Caco-2 (cell line): Measurements from ENCODE around the gene COL4A2. TPM values are rescaled to one million over a fixed set of nuclear protein-coding genes. Genes with fewer than 3 reads are reported as not detected.

Experiments
- BruUV-seq: library from RNA; stranded (reverse); fragments of 400-500 nt; replicated peaks from 2 replicates; lab custom pipeline; 2021; lab: Mats Ljungman, UMichigan
- CTCF ChIA-PET: fragments of 300-600 bp; sonication (Branson Sonifier 250); formaldehyde crosslinking; loops from one replicate; lab custom pipeline; 2022; ENCODE audit warnings: antibody characterized with exemption; lab: Charles Lee
- POLR2A ChIA-PET: fragments of 300-600 bp; sonication (Branson Sonifier 250); formaldehyde crosslinking; loops from one replicate; lab custom pipeline; 2022; ENCODE audit warnings: antibody characterized with exemption; lab: Charles Lee
- DNase-seq, 2 experiments: peaks; one replicate each; pipeline versions ENCODE4 v3.0.0 to v3.0.0-alpha.2; 2020 to 2022
- H3K27me3 ChIP-seq: replicated peaks from 2 replicates; pipeline ENCODE4 v1.6.0; 2011; ENCODE audit warnings: low read length; ENCODE audit not compliant: control insufficient read depth, insufficient read depth
- H3K36me3 ChIP-seq: 2 replicates; pipeline ENCODE4 v1.5.1; 2011; ENCODE audit warnings: low read length; ENCODE audit not compliant: control insufficient read depth, insufficient read depth
- H3K4me1 ChIP-seq: fragments of 250-450 bp; sonication (Bioruptor Pico); 2 replicates; pipeline ENCODE4 v1.5.1; 2020; ENCODE audit warnings: mild to moderate bottlenecking
- H3K4me3 ChIP-seq: 2 replicates; pipeline ENCODE4 v1.5.1; 2011; ENCODE audit warnings: low read depth, mild to moderate bottlenecking, control low read depth, low read length
- H3K9me3 ChIP-seq: fragments of 250-450 bp; sonication (Bioruptor Pico); 2 replicates; pipeline ENCODE4 v1.5.1; 2020; ENCODE audit warnings: mild to moderate bottlenecking, moderate library complexity
- H3K27ac Mint-ChIP-seq: one replicate; pipeline ENCODE4 v1.8.0; 2022; ENCODE audit warnings: mixed read lengths; ENCODE audit not compliant: unreplicated experiment
- H3K27me3 Mint-ChIP-seq: one replicate; pipeline ENCODE4 v1.8.0; 2022; ENCODE audit warnings: mixed read lengths; ENCODE audit not compliant: insufficient read depth, unreplicated experiment
- H3K36me3 Mint-ChIP-seq: one replicate; pipeline ENCODE4 v1.8.0; 2022; ENCODE audit warnings: mild to moderate bottlenecking, mixed read lengths; ENCODE audit not compliant: insufficient read depth, unreplicated experiment
- H3K4me1 Mint-ChIP-seq: one replicate; pipeline ENCODE4 v1.8.0; 2022; ENCODE audit warnings: low read depth, mixed read lengths; ENCODE audit not compliant: unreplicated experiment
- H3K4me3 Mint-ChIP-seq: one replicate; pipeline ENCODE4 v1.8.0; 2022; ENCODE audit warnings: mild to moderate bottlenecking, moderate library complexity, mixed read lengths; ENCODE audit not compliant: unreplicated experiment
- H3K9me3 Mint-ChIP-seq: one replicate; pipeline ENCODE4 v1.8.0; 2022; ENCODE audit warnings: mixed read lengths; ENCODE audit not compliant: unreplicated experiment
- intact Hi-C: fragments of 100-400 bp; cut with micrococcal nuclease; formaldehyde crosslinking; loops from one replicate; pipeline ENCODE4 v1.10.0; 2022; ENCODE audit not compliant: unreplicated experiment
- total RNA-seq: library from RNA; stranded (reverse); gene quantifications from 2 replicates; pipeline ENCODE4 v1.2.3, GENCODE V29; 2022
- TF ChIP-seq, protein P1 (sequence below), 2 experiments: fragments of 200-600 bp in 1 of 2; IDR thresholded peaks; 1 replicate in 1 of 2; 2 replicates in 1 of 2; pipeline versions ENCODE4 v1.5.1 to v1.8.0; 2011 to 2022; ENCODE audit warnings: antibody characterized with exemption in 1 of 2, control low read depth in 1 of 2, inconsistent platforms in 1 of 2, low read depth in 1 of 2, low read length in 1 of 2, mild to moderate bottlenecking in 1 of 2, moderate library complexity in 1 of 2; ENCODE audit not compliant: insufficient read depth in 1 of 2, severe bottlenecking in 1 of 2, unreplicated experiment in 1 of 2

The COL4A2 gene
- total RNA-seq, 1 experiment from 2014 or later = 19.2 TPM

DNA sequence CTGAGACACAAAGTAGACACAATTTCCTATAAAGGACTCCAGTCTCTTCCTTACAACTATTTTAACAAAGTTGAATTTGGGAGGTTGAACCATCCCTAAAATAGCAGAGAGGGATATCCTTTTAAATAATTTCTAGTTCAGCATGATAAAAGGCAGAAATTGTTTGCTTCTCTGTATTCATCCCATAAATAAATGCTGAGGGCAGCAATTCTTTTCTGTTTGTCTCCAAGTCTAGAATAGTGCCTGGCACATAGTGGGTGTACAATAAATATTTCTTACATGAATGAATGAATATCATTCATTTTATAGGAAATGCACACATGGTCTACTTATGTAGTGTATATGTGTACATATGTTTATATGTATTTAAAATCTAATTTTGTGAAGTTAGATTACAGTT, 12.5 kb upstream of the COL4A2 start:
- no peaks in the 10 kb centered on the region for H3K27me3 Mint-ChIP-seq
- POLR2A ChIA-PET = no interaction called here

DNA sequence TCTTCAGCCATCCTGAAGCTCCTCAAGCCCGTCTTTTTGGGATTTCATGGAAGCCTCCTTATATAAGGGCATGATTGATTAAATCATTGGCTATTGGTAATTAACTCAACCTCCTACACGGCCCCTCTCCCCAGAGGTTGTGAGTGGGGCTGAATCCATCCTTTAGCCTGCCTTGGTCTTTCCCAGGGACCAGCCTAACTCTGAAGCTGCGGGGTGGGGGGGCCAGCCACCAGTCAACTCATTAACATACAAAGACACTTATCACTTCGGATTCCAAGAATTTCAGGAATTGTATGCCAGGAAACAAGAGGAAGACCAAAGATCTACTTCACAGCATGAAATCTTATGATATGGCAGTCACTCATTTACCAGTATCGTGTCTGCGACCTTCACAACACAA, 10.1 kb upstream of the COL4A2 start:
- CTCF ChIA-PET = no interaction called here
- Histone ChIP-seq H3K27me3 (no peaks in the 10 kb centered on the region), H3K9me3 (no peaks in the 10 kb centered on the region), H3K36me3 (no peaks in the 10 kb centered on the region), H3K4me3 (no peak overlapping the region), H3K4me1 (peaks cover 8% of the 10 kb centered on the region; the same call in 1 of the 2 replicates)
- peaks cover 9% of the 10 kb centered on the region for H3K4me1 Mint-ChIP-seq
- H3K4me3 Mint-ChIP-seq = no peak overlapping the region
- no TSS peak for BruUV-seq
- intact Hi-C loops = no loop called here
- peaks cover 5% of the 10 kb centered on the region for H3K9me3 Mint-ChIP-seq
- DNase-seq = no peak
- no peak overlapping the region for H3K27ac Mint-ChIP-seq
- H3K36me3 Mint-ChIP-seq = no peaks in the 10 kb centered on the region
- TF ChIP-seq, protein P1, sequence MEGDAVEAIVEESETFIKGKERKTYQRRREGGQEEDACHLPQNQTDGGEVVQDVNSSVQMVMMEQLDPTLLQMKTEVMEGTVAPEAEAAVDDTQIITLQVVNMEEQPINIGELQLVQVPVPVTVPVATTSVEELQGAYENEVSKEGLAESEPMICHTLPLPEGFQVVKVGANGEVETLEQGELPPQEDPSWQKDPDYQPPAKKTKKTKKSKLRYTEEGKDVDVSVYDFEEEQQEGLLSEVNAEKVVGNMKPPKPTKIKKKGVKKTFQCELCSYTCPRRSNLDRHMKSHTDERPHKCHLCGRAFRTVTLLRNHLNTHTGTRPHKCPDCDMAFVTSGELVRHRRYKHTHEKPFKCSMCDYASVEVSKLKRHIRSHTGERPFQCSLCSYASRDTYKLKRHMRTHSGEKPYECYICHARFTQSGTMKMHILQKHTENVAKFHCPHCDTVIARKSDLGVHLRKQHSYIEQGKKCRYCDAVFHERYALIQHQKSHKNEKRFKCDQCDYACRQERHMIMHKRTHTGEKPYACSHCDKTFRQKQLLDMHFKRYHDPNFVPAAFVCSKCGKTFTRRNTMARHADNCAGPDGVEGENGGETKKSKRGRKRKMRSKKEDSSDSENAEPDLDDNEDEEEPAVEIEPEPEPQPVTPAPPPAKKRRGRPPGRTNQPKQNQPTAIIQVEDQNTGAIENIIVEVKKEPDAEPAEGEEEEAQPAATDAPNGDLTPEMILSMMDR (IDR thresholded peaks at IDR 0.05; ENCODE audit: insufficient read depth in 1 of 2, low read depth in 1 of 2, low read length in 1 of 2, severe bottlenecking in 1 of 2, unreplicated experiment in 1 of 2) = no peak
- POLR2A ChIA-PET = no interaction called here
- H3K27me3 Mint-ChIP-seq = no peaks in the 10 kb centered on the region

More for the DNA sequence above, 12.5 kb upstream of the COL4A2 start:
- DNase-seq = no peak
- no TSS peak for BruUV-seq
- H3K27me3 ChIP-seq = no peaks in the 10 kb centered on the region
- Mint-ChIP-seq H3K36me3 (no peaks in the 10 kb centered on the region), H3K4me3 (no peak overlapping the region), H3K4me1 (no peaks in the 10 kb centered on the region), H3K27ac (no peak overlapping the region), H3K9me3 (no peaks in the 10 kb centered on the region)
- no peaks in the 10 kb centered on the region for H3K9me3 ChIP-seq
- no peaks in the 10 kb centered on the region for H3K36me3 ChIP-seq
- intact Hi-C loops = loop anchor here (1.0 kb wide), 1 partner anchor 44 kb away; no protein-coding TSS in a partner anchor
- TF ChIP-seq, protein P1 (IDR thresholded peaks at IDR 0.05; ENCODE audit: insufficient read depth in 1 of 2, low read depth in 1 of 2, low read length in 1 of 2, severe bottlenecking in 1 of 2, unreplicated experiment in 1 of 2) = no peak
- no peak overlapping the region for H3K4me3 ChIP-seq
- H3K4me1 ChIP-seq = no peaks in the 10 kb centered on the region; the same call in 1 of the 2 replicates
- CTCF ChIA-PET = no interaction called here

DNA sequence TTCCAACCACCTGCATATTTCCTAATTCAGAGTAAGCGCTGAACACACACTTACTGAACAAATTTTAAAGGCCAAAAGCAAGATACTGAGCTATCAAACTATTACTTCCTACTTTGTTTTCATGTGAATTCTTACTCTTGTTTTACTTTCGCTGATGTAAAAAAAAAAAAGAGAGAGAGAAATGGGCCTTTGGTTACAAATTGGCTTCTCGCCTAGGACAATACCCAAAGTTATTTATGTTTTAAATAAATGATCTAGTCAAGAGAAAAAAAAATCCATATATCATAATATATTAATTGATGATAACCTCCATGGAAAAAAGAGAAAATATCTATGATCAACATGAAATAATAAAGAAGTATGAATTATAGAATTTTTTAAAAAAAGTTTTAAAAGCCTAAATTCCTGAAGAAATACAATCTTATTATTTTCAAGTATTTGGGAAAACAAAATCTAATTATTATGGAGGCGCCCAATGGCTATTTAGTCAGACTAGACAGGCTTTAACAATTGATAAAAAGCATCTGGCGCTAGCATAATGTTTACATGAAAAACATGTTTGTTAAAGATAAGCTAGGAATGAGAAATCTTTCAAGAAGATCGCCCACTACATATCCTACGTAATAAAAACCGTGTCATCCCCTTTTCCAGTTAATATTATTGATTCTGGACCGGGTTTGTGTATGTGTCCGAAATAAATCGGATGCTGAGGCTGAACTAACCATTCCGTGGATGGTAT, 9.1 kb upstream of the COL4A2 start:
- Mint-ChIP-seq H3K4me1 (peaks cover 15% of the 10 kb centered on the region), H3K36me3 (no peaks in the 10 kb centered on the region), H3K27ac (no peak overlapping the region), H3K27me3 (no peaks in the 10 kb centered on the region), H3K4me3 (no peak overlapping the region), H3K9me3 (peaks cover 12% of the 10 kb centered on the region)
- H3K4me3 ChIP-seq = no peak overlapping the region
- no peaks in the 10 kb centered on the region for H3K27me3 ChIP-seq
- H3K4me1 ChIP-seq = peaks cover 8% of the 10 kb centered on the region; the same call in 1 of the 2 replicates
- BruUV-seq = no TSS peak
- H3K36me3 ChIP-seq = no peaks in the 10 kb centered on the region
- CTCF ChIA-PET = no interaction called here
- POLR2A ChIA-PET = no interaction called here
- no peak for DNase-seq
- no peaks in the 10 kb centered on the region for H3K9me3 ChIP-seq
- TF ChIP-seq, protein P1 (IDR thresholded peaks at IDR 0.05; ENCODE audit: insufficient read depth in 1 of 2, low read depth in 1 of 2, low read length in 1 of 2, severe bottlenecking in 1 of 2, unreplicated experiment in 1 of 2) = no peak
- intact Hi-C loops = no loop called here
